GM21367 (cell line): ENCODE data around the gene CHMP2A.
"Not testable (repeated sequence)": the region's sequence is repeated elsewhere in the genome, so short reads cannot be mapped to it uniquely, and the experiment has no call there.

Experiments used
- ATAC-seq: cut with Tn5 transposase; IDR thresholded peaks from one replicate; pipeline ENCODE4 v1.9.1; 2021; ENCODE audit not compliant: unreplicated experiment

The CHMP2A gene

GRCh38 chr19:58542641-58543372 is 12.1 kb downstream of the CHMP2A start:
- not testable (repeated sequence) for ATAC-seq

GRCh38 chr19:58539169-58539559 is 15.7 kb downstream of the CHMP2A start:
- not testable (repeated sequence) for ATAC-seq

GRCh38 chr19:58538257-58539168 is 16.4 kb downstream of the CHMP2A start:
- ATAC-seq, result no peak

- ATAC-seq, result no peak
Measured at GRCh38 chr19:58536852-58537798, 17.8 kb downstream of the CHMP2A start.

GRCh38 chr19:58535857-58536256 is 19.0 kb downstream of the CHMP2A start:
- no peak for ATAC-seq

GRCh38 chr19:58531034-58531840 is 23.7 kb downstream of the CHMP2A start:
- ATAC-seq, result no peak

GRCh38 chr19:58529405-58529804 is 25.5 kb downstream of the CHMP2A start:
- ATAC-seq, result no peak

- no peak for ATAC-seq
Measured at GRCh38 chr19:58522709-58523108, 32.2 kb downstream of the CHMP2A start.

GRCh38 chr19:58521651-58522050 is 33.3 kb downstream of the CHMP2A start:
- ATAC-seq, result no peak

- ATAC-seq, result no peak
Measured at GRCh38 chr19:58520257-58520599, 34.7 kb downstream of the CHMP2A start.

GRCh38 chr19:58519355-58520256 is 35.3 kb downstream of the CHMP2A start, which contains the start of gene ZBTB45:
Gene ZBTB45, minus strand, starts transcription at chr19:58519810. Its CDS starts 2,137 bp downstream, at chr19:58517673.
- ATAC-seq, result peak; percentile 67

- ATAC-seq, result no peak
Measured at GRCh38 chr19:58519087-58519354, 35.9 kb downstream of the CHMP2A start.

GRCh38 chr19:58518256-58519086 is 36.4 kb downstream of the CHMP2A start:
- no peak for ATAC-seq

- ATAC-seq, result no peak
Measured at GRCh38 chr19:58516964-58517833, 37.7 kb downstream of the CHMP2A start.

GRCh38 chr19:58516246-58516836 is 38.6 kb downstream of the CHMP2A start:
- ATAC-seq, result no peak

- no peak for ATAC-seq
Measured at GRCh38 chr19:58515259-58515658, 39.6 kb downstream of the CHMP2A start.

GRCh38 chr19:58514564-58515022 is 40.3 kb downstream of the CHMP2A start:
- no peak for ATAC-seq
